Smooth muscle cell of the brain vasculature (primary cell): Measurements from ENCODE around the gene DEK.
"Not testable (repeated sequence)": the region's sequence is repeated elsewhere in the genome, so short reads cannot be mapped to it uniquely, and the experiment has no call there.

Experiments
- DNase-seq: peaks from one replicate; pipeline ENCODE4 v3.0.0-alpha.2; 2012; ENCODE audit warnings: low read depth, low spot score

Gene DEK

DNA sequence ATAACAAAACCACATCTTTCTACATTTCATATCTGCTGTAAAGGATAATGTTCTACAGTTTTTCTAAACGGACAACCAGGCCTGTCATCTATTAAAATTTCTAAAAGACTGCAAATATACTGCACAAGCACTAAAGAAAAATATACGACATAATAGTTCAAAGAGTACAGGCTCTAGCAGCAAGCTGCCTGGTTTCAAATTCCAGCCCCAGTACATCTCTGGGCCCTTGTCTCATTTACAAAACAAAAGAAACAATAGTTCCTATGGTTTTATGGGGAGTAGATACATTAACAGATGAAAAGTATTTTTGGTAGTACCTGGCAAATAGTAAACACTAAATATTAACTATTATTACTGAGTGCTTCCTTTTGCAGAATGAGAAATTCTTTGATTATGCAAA, 24.1 kb downstream of the DEK start:
- no peak for DNase-seq

DNA sequence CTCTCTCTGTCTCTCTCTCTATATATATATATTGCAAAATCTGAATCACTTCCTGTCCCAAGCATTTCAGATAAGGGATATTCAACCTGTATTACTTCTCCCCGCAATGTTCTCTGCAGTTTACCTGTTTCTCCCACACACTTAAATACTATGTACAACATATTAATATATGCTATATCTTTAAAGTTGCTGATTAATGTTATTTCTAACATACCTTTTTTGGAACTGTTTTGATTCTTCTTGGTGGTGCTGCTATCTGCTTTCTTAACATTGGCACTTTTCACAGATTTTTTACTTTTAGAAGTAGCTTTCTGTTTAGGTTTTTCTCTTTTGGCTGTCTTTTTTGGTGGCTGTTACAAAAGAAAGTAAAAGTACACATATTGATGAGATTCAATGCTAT, 27.2 kb downstream of the DEK start:
- no peak for DNase-seq

GRCh38 chr6:18235524-18235923, 28.8 kb downstream of the DEK start:
- DNase-seq: no peak

- no peak for DNase-seq
Observed at GRCh38 chr6:18234564-18234963, 29.8 kb downstream of the DEK start.

GRCh38 chr6:18233770-18234169, 30.6 kb downstream of the DEK start:
- DNase-seq: not testable (repeated sequence)

- not testable (repeated sequence) for DNase-seq
Observed at GRCh38 chr6:18231856-18232255, 32.5 kb downstream of the DEK start.

GRCh38 chr6:18228590-18228989, 35.7 kb downstream of the DEK start:
- DNase-seq: not testable (repeated sequence)

- not testable (repeated sequence) for DNase-seq
Observed at GRCh38 chr6:18227166-18227565, 37.2 kb downstream of the DEK start.

- DNase-seq: not testable (repeated sequence)
Observed at GRCh38 chr6:18226451-18227105, 37.8 kb downstream of the DEK start.

DNA sequence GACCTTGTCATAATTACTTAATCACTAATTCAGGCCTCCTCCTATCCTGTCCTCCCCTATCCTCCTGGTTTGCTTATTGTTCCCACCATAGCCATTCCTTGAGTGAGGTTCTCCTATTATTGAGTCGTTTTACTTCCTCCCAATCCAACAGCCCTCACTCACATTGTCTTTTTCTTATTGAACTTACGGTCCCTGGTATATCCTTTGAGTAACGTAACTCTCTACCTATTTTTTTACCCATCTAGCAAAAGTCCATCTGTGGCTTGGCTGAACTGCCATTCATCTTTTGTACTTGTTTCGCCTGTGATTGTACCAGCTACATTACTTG, 43.1 kb downstream of the DEK start:
- DNase-seq: no peak

DNA sequence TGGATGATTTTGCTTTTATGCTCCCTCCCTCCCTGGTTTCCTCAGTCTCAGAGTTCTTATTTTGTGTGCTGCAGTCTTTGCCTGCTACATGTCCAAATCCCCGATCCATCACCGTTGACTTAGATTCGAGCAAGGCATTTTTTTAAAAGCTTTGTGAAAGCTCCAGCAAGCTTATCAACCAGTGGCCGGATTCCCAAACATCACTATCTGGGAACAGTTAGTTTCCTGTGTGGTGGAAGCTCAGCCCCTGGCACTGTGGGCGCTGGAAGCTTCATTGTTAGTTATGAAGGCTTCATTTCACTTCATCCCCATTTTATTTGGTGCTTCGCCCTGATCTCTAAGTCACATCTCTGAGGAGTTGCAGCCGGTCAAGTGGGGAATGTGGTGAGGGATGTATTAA, 44.7 kb downstream of the DEK start:
- no peak for DNase-seq

- no peak for DNase-seq
Observed at GRCh38 chr6:18218233-18218632, 46.1 kb downstream of the DEK start.

- DNase-seq: no peak
Observed at GRCh38 chr6:18216411-18216810, 47.9 kb downstream of the DEK start.

DNA sequence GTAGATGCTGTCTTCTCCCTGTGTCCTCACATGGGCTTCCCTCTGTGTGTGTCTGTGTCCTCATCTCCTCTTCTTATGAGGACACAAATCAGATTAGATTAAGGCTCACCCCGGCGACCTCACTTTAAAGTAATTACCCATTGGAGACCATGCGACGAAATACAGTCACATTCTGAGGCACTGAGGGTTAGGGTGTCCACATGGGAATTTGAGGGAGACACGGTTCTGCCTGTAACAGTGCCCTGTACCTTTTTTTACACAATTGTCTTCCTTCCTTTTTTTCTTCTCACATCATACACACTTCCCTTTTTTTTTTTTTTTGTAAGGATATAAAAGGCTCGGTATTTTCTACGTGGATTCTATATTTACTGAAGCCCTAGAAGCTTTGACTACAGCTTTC, 48.9 kb downstream of the DEK start:
- DNase-seq: no peak

GRCh38 chr6:18214003-18214402, 50.3 kb downstream of the DEK start:
- DNase-seq: no peak

GRCh38 chr6:18213439-18213838, 50.9 kb downstream of the DEK start:
- DNase-seq: no peak

DNA sequence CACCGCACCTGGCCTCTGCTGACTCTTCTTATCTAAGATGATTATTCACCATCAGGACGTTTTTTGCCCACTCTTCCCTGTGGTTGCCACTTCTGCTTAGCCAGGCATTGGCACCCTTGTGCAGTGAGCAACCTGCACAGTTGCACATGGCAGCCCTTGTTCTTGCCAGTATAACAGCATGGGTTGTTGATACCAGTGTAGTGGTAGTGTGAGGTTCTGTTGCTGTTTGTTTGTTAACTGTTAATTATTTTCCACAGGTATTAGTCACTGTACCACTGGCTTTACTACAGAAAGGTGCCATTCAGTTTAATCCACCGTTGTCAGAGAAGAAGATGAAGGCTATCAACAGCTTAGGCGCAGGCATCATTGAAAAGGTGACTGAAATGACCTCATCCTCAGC, 52.1 kb downstream of the DEK start:
- no peak for DNase-seq

- DNase-seq: no peak
Observed at GRCh38 chr6:18211338-18211737, 53.0 kb downstream of the DEK start.

GRCh38 chr6:18210707-18211106, 53.6 kb downstream of the DEK start:
- no peak for DNase-seq

GRCh38 chr6:18209539-18210197, 54.7 kb downstream of the DEK start:
- DNase-seq: peak; percentile 24

DNA sequence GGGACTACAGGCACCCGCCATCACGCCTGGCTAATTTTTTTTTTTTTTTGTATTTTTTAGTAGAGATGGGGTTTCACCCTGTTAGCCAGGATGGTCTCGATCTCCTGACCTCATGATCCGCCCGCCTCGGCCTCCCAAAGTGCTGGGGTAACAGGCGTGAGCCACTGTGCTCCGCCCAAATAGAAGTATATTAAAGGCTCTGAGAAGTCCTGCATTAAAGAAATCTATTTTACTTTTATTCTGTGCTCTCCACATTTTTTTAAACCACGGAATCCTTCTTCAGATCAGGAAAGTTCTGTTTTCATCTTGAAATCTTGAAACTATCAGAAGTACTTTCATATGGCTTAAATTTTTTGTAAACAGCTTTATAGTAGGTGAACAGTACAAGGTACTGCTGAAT, 55.6 kb downstream of the DEK start:
- not testable (repeated sequence) for DNase-seq

DNA sequence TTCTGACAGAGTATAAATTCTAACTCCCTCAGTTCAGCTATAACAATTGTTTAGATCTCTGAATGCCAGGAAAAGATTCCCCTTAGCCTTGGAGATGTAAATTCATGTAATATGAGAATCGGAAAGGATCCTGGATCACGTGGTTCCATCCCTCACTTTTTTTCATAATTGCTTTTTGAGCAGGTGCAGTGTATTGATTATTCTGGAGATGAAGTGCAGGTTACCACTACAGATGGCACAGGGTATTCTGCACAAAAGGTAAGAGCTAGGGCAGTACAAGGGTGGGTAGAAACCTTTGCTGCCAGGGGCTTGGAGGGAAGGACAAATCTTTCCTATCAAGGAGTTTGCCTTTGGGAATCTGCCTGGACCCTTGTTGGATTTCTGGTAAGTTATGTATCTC, 56.4 kb downstream of the DEK start:
- DNase-seq: no peak

DNA sequence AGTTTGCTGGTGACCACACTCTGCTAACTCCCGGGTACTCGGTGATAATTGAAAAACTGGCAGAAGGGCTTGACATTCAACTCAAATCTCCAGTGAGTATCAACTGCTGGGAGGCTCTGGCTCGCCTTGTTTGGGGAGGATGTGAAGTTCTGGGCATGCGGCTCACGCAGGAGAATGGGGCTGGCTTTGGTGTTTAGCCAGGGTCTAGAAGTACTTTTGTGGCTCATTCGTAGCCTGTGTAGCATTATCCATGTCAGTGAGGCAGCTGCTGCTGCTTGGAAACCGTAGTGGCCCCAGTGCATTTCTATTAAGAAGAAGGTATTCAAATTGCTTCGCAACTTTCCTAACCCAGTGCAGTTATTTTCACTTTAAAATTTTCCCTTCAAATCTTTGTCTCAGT, 56.9 kb downstream of the DEK start:
- no peak for DNase-seq

DNA sequence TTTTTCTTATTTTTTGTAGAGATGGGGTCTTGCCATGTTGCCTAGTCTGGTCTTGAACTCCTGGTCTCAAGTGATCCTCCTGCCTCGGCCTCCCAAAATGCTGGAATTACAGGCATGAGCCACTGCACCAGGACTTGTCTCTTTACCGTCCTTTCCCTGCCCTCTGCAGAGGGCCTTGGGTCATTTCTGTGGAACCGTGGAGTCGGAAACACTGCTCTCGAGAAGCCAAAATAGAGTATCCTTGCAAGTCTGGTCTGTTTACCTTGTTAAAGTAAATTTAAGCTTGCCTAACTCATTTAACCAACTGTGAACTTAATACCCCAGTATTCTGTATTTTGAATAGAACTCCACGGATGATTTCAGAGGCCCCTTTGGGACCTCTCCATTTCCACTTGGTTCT, 57.7 kb downstream of the DEK start:
- no peak for DNase-seq
